NCI-H446 treated with DMSO at 0.1 percent for 48 hours (cell line): ENCODE results near the gene CAND1.

ENCODE experiments used
- DNase-seq: peaks from one replicate; lab custom pipeline; 2025; lab: John Stamatoyannopoulos, UW

The CAND1 gene

DNA sequence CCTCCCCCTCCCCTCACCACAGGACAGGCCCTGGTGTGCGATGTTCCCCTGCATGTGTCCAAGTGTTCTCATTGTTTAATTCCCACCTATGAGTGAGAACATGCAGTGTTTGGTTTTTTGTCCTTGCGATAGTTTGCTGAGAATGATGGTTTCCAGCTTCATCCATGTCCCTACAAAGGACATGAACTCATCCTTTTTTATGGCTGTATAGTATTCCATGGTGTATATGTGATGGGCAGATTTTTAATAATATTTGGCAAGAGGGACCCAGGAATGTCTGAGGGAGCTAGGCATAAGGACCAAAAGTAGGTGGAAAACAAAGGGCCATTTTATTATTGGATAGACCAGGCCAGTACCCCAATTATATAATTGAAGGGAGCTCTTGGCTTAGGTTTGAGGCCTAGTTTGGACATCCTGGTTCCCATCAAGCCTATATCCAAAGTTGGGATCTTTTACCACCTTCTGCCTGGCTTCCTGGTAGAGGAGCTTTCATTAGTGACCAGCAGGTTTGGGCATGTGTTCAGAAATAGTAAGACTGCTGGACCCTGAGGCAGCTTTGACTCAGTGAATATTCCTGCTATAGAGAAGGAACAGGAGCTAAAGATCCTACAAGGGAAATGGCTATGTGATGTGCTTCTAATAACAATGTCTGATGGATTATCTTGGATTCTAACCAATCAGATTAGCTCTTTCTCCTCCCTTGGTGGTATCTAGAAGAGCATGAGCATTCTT lies 76.0 kb downstream of the CAND1 start:
- DNase-seq, result no peak

DNA sequence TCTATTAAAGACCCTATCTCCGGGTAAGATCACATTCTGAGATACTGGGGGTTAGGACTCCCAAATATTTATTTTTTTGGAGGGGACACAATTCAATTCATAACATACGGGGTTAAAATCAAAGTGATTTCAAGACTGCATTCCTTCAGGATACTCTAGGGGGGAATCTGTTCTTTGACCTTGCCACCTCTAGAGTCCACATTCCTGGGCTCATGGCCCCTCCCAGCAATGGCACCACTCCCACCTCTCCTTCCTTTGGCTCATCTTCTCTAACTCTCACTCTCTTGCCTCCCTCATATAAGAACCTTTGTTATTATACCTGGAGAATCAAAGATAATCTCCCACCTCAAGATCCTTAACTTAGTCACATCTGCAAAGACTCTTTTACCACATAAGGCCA lies 79.5 kb downstream of the CAND1 start:
- DNase-seq, result no peak

DNA sequence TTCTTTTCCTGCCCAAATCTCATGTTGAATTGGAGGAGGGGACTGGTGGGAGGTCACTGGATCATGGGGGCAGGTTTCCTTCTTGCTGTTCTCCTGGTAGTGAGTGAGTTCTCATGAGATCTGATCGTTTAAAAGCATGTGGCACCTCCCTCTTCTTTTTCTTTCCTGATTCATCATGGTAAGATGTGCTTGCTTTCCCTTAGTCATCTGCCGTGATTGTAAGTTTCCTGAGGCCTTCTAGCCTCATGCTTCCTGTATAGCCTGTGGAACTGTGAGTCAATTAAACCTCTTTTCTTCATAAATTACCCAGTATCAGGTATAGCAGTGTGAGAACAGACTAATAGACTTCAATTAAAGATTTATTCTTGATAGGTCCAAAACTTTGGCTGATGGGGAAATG lies 83.5 kb downstream of the CAND1 start:
- no peak for DNase-seq

DNA sequence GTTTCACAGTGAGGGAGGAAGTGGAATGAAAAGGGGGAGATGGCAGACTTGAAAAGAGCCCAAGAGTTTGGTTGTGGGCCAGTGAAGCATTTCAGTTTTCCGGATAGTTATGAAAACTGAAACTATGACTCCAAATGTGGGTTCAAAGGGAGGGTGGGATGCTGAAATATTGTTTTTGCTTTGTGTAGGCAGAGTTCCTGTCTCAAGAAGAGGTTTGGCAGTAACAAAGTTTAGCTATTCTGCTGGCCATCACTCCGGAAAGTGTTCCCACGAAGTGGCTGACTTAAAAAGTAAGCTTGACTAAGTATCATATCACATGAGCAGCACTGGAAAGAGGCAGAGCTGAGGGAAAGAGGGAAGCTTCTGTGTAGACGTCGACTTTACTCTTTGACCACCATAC lies 85.2 kb downstream of the CAND1 start:
- no peak for DNase-seq

DNA sequence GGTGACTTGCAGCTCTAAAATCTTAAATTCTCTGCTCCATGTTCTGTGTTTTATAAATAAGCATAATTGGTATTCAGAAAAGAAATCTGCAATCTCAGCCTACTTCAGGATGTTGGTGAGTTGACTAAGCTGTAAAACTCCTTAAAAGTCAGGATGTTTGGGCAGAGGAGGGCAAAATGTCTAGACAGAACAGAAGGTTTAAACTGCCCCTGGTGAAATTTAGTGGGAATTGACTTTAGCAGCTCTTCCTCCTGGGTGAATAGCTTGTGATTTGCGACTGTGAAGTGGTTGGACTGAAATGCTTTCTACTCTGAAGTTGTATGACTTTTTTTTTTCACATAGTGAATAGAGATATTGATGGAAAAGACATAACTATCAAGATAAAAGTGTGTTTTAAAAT lies 85.8 kb downstream of the CAND1 start:
- no peak for DNase-seq

DNA sequence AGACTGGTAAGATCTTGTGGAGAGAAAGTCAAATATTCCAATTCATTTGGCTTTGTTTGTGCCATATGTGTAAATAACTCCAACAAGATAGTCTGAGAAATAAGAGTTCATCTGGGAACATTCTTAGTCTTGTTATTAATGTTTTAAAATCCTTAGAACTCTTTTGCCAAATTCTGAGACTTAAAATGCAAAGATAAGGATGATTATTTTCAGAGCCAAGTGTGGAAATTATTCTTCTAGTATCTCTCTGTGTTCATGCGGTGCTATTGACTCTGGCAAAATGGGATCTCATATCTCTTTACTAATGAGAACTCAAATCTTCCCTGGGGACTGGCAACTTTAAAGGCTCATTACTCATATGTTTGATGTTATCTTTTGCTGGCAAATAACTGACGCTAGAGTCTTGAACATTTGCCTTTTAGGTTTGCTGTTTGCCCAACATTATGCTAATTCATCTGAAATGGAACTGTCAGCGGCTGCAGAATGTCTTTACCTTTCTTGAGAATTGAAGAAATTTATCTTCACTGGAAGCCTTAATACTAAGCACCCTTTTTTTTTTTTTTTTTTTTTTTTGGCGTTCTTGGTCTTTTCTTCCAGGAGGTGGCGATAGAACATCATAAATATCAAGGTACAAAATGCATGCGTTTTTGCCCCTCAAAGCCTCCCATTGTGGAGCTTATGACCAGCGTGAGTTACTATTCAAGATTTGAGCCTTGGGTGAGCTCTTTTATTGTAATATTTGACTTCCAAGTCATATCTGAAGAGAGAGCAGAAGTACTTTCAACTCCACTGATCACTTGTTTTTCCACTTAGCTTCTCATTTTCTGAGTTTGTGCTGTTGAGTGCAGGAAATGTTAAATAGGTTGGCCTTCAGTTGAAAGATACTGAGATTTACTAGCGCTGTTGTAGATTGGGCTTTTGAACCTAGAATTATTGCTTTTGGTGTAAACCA lies 86.5 kb downstream of the CAND1 start:
- DNase-seq, result peak; percentile 74

DNA sequence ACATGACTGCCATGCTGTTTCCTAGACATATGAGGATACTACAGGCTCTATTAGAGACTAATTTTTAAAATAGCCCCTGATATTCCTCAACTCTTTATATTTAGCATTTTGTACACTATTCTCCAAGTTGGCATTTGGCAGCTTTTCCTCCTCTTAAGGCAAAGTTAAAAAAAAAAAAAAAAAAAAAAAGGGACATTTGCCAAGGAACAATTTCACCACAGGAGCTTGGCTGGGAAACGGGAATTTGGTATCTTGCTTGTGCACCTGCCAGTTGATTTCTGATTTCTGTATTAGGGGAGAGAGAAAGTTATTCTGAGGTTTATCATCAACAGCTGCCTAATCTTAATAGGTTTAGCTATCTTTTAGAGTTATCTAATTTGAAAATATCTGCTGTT lies 87.2 kb downstream of the CAND1 start:
- DNase-seq, result peak; percentile 74

DNA sequence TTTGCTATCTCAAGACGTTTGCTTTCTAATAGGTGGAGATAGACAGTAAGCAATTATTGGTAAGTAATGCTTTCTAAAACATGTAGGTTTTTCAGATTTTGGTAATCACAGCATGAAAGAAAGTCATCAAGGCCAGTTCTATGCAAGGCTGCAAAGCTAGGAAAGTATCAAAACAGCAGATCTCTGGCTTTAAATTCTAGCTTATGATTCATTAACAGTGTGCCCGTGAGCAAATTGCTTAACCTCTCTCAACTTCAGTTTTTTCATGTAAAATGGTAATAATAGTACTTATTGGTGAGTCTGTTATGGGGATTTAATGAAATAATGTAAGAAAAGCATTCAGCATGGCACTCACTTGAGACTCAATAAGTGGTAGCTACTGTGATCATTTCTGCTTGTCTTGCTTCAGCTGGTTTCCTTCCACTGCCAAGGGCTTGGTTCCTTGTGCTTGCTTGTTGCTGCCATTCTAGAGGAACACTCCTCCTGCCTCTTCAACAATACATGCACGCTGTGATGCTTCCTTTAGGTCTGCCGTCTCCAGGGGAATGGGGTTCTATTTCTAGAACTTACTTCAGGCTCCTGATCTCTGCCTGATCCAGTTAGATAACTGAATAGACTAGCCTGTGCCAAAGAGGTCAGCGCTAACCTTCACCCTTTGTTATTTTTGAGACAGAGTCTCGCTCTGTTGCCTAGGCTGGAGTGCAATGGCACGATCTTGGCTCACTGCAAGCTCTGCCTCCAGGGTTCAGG lies 88.4 kb downstream of the CAND1 start:
- no peak for DNase-seq

DNA sequence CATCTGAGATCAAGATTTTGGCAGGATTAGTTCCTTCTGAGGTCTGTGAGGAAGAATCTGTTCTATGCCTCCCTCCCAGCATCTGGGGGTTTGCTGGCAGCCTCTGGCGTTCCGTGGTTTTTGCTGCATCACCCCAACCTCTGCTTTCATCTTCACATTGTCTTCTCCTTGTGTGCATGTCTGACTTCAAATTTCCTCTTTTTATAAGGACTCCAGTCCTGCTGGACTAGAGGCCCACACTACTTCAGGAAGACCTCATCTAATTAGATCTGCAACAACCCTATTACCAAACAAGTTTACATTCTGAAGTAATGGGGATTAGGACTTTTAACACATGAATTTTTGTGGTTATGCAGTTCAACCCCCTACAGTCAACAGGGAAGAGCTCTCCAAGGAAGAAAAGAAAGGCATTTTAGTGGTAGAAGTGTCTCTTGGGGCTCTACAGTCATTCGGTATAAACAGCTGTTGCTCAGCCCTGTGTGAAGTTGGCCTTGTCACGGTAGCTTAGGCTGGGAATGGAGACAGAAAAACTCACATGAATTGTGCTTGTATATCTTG lies 89.7 kb downstream of the CAND1 start:
- DNase-seq, result no peak

DNA sequence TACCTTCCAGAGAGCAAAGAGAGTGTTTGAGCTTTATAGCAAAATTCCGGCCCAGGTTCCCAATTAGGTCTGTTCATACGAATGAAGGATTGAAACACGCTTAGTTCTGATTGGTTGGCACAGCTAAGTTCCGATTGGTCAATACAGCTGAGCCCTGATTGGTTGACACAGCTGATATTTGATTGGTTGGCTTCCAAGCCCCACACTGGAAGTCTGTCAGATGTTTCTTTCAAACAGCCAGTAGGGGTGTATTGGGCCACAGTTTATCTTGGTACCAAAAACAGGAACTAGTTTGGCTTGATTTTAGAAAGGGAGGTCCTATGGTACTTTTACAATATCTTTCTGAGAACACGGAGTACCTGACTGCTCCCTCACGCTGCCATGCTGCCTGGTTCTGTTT lies 93.4 kb downstream of the CAND1 start:
- no peak for DNase-seq

DNA sequence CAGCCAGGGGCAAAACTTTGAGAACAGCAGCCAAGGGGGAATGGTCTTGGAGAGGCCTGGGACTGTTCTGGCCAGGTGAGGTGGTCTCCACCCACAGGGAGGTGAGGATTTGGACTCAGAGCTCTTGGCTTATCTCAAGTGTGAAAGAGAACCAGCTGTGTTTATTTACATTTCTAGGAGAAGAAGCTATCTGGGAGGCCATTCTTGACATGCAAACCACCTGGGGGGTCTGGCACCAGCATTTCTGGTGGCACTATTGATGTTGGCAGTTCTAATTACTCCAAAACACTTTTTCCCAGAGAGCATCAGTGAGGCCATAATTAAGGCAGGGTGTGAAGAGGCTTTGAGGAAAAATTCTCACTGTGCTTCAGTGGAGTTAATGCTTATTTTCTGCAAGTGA lies 95.1 kb downstream of the CAND1 start:
- peak; percentile 78 for DNase-seq

DNA sequence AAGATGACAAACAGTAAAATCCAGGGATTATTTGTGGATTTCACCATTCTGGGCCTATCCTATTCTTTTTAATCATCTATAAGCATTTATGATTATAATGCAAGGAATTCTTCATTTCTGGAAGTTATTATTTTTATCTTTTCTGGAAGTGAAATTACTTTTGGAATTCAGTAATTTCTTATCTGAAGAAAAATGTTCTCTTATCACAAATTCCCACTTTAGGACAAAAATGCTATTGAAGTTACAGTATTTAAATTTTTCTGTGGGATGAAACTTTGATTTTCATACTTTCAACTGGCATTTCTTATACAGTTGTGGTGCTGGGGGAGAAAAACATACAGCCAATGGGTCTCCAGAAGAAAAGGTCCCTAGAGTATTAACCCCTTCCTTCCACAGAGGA lies 96.0 kb downstream of the CAND1 start:
- no peak for DNase-seq

DNA sequence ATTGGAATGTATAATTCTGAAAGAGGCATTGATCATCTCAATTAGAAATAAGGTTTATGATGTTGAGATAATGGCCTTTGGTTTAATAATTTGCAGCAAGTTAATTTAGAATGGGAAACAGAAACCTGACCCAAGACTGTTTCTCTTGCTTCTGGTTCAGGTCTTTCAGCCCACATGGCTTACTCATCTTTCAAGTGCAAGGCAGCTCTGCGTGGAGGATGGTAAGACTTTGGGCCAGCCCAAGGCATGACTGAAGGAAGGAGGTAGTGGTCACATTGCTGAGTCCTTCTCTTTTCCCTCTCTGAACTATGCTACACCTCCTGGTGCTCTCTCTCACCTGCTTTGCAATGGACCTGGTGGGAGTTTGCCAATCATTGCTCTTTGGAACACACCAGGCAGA lies 98.7 kb downstream of the CAND1 start:
- no peak for DNase-seq
